SH-SY5Y (cell line): ENCODE data around the gene TNXB.

Source experiments
- GATA2 ChIP-seq: IDR thresholded peaks from 2 replicates; pipeline ENCODE4 v1.6.1; 2011; ENCODE audit warnings: mild to moderate bottlenecking, low read depth, low read length
- GATA3 ChIP-seq: IDR thresholded peaks from 2 replicates; pipeline ENCODE4 v1.6.1; 2011; ENCODE audit warnings: low read depth, mild to moderate bottlenecking, low read length, moderate library complexity

DNA sequence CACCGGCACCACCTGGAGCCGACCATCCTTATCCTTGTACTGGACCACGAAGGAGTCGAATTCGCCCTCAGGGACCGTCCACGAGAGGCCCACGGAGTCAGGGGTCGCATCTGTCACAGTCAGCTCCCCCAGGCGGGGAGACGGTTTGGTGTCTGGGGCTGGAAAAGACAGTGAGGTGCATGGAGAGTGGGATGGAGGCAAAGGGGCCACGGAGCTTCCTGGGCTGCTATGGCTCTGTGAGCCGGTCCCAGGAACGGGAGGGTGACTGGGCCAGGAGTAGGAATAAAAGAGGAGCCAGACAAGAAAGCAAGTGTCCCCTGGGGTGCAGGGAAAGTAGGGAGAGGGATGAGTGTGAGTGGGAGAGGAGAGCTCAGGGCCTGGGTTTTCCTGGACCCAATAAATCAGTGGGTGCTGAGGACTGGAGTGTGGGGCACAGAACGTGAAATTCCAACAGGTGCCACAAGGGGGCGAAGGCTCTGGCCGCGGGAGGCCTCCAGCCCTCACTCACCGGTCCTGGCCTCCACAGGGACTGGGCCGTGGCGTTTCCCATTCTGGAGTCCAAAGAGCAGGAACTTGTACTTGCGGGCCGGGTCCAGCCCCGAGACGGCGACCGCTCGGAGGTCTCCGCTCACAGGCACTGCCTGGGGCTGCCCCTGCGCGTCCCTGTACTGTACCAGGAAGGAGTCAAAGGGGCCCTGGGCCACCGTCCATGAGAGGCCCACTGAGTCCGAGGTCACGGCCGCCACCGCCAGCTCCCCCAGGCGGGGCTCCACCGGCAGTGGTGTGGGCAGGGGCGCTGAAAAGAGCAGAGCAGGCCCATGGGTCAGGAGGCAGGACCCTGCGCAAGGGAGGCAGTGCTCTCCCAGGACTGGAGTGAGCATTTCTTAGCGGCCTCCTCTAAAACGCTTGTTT lies 61.0 kb downstream of the TNXB start:
- no peak for TF ChIP-seq GATA2
- TF ChIP-seq GATA3: no peak
